ENCODE data around the gene CDH20.

DNA sequence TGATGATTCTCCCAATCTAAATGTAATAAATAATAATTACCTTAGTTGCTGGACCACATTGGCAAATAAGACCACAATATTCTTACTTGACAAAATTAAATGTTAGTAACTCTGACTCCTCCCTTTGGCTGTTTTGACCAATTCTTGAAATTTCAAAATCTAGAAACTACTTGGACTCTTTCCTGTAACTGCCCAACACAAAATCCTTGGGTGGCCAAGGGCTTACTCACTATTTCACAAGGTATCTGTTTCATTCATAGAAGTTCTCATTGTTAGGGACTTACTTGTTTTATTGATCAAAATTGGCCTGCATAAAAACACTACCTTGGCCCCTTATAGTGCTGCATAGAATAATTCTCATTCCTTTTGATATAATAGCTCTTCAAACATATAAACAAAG is 19.4 kb downstream of the CDH20 start:
- TF ChIP-seq, protein P1, sequence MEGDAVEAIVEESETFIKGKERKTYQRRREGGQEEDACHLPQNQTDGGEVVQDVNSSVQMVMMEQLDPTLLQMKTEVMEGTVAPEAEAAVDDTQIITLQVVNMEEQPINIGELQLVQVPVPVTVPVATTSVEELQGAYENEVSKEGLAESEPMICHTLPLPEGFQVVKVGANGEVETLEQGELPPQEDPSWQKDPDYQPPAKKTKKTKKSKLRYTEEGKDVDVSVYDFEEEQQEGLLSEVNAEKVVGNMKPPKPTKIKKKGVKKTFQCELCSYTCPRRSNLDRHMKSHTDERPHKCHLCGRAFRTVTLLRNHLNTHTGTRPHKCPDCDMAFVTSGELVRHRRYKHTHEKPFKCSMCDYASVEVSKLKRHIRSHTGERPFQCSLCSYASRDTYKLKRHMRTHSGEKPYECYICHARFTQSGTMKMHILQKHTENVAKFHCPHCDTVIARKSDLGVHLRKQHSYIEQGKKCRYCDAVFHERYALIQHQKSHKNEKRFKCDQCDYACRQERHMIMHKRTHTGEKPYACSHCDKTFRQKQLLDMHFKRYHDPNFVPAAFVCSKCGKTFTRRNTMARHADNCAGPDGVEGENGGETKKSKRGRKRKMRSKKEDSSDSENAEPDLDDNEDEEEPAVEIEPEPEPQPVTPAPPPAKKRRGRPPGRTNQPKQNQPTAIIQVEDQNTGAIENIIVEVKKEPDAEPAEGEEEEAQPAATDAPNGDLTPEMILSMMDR (IDR thresholded peaks at IDR 0.05; ENCODE audit: low read depth, low read length), result no peak
- TF ChIP-seq, protein P2, sequence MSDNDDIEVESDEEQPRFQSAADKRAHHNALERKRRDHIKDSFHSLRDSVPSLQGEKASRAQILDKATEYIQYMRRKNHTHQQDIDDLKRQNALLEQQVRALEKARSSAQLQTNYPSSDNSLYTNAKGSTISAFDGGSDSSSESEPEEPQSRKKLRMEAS (IDR thresholded peaks at IDR 0.05; ENCODE audit: low read depth, low read length), result no peak
